H1 (cell line): ENCODE results near the gene CALD1.

Experiments
- CTCF ChIP-seq, 3 experiments: IDR thresholded peaks; 1 replicate in 2 of 3; 2 replicates in 1 of 3; pipeline versions ENCODE4 v1.5.1 to v1.6.1; 2011; ENCODE audit warnings: low read length in 3 of 3, mild to moderate bottlenecking in 3 of 3, inconsistent platforms in 2 of 3, low read depth in 1 of 3, moderate library complexity in 1 of 3; ENCODE audit not compliant: insufficient read depth in 1 of 3; ENCODE audit errors: control extremely low read depth in 1 of 3
- POLR2A ChIP-seq, 2 experiments: IDR thresholded peaks; 1 replicate in 1 of 2; 2 replicates in 1 of 2; pipeline ENCODE4 v1.6.1; 2011; ENCODE audit warnings: low read depth in 2 of 2, low read length in 2 of 2, mild to moderate bottlenecking in 2 of 2; ENCODE audit errors: control extremely low read depth in 1 of 2

- TF ChIP-seq CTCF (IDR thresholded peaks at IDR 0.05; ENCODE audit: control extremely low read depth in 1 of 3, insufficient read depth in 1 of 3, low read depth in 1 of 3, low read length in 3 of 3) (no peak), POLR2A (IDR thresholded peaks at IDR 0.05; ENCODE audit: control extremely low read depth in 1 of 2, low read depth in 2 of 2, low read length in 2 of 2) (no peak)
These were observed 103.0 kb downstream of the CALD1 start for GRCh38 chr7:134882481-134882880.
